Measurements from ENCODE around the gene KRTAP5-2.

- TF ChIP-seq CTCF (IDR thresholded peaks at IDR 0.05), result no peak
- TF ChIP-seq EP300 (IDR thresholded peaks at IDR 0.05), result no peak
- no peak for TF ChIP-seq POLR2A (IDR thresholded peaks at IDR 0.05)
Observed at GRCh38 chr11:1631066-1631568, 33.0 kb upstream of the KRTAP5-2 start.
